GM12864 (cell line): ENCODE measurements around the gene AK8.

Source experiments
- DNase-seq: peaks from one replicate; pipeline ENCODE4 v3.0.0-alpha.2; 2011; ENCODE audit warnings: low read depth
- H3K4me3 ChIP-seq: 2 replicates; pipeline ENCODE4 v1.5.1; 2011; ENCODE audit warnings: mild to moderate bottlenecking, low read depth, low read length, control low read depth
- CTCF ChIP-seq: IDR thresholded peaks from 2 replicates; pipeline ENCODE4 v1.5.1; 2011; ENCODE audit warnings: low read depth, mild to moderate bottlenecking, moderate library complexity, low read length, control low read depth, inconsistent platforms; ENCODE audit errors: missing control alignments

AK8 gene

GRCh38 chr9:132820169-132820944 is 57.7 kb downstream of the AK8 start:
- no peak for TF ChIP-seq CTCF
- no peak overlapping the region for H3K4me3 ChIP-seq
- DNase-seq = no peak

GRCh38 chr9:132818588-132818987 is 59.5 kb downstream of the AK8 start:
- no peak for TF ChIP-seq CTCF
- H3K4me3 ChIP-seq = no peak overlapping the region
- no peak for DNase-seq

- DNase-seq = no peak
- no peak overlapping the region for H3K4me3 ChIP-seq
- TF ChIP-seq CTCF = no peak
Observed at GRCh38 chr9:132814937-132815336, 63.1 kb downstream of the AK8 start.

- DNase-seq = no peak
- H3K4me3 ChIP-seq = no peak overlapping the region
- TF ChIP-seq CTCF = no peak
Observed at GRCh38 chr9:132813115-132813771, 64.8 kb downstream of the AK8 start.

GRCh38 chr9:132811985-132812384 is 66.1 kb downstream of the AK8 start:
- no peak for TF ChIP-seq CTCF
- DNase-seq = no peak
- no peak overlapping the region for H3K4me3 ChIP-seq

GRCh38 chr9:132810314-132810713 is 67.8 kb downstream of the AK8 start:
- DNase-seq = no peak
- no peak overlapping the region for H3K4me3 ChIP-seq
- TF ChIP-seq CTCF = no peak
